HEK293 (cell line): Measurements from ENCODE around the gene CCDC51.
"Not testable (repeated sequence)": the region's sequence is repeated elsewhere in the genome, so short reads cannot be mapped to it uniquely, and the experiment has no call there.

Source experiments
- CTCF ChIA-PET: fragments of 350-600 bp; formaldehyde crosslinking; extraction: SDS; loops from one replicate; lab custom pipeline; 2021; ENCODE audit warnings: antibody characterized with exemption; lab: Yijun Ruan, JAX
- POLR2A ChIA-PET: fragments of 300-600 bp; formaldehyde crosslinking; extraction: SDS; loops from one replicate; lab custom pipeline; 2020; ENCODE audit warnings: antibody characterized with exemption, inconsistent platforms; lab: Yijun Ruan, JAX
- H3K27ac ChIP-seq: fragments of 200-500 bp; sonication (Bioruptor generic); 2 replicates; pipeline ENCODE4 v1.5.1; 2014; ENCODE audit warnings: low read depth, low read length, control low read depth, inconsistent platforms; ENCODE audit errors: extremely low read depth
- H3K36me3 ChIP-seq, 2 experiments: fragments of 200-500 bp in 1 of 2; sonication (Bioruptor generic) in 1 of 2; 1 replicate in 1 of 2; 2 replicates in 1 of 2; pipeline ENCODE4 v1.5.1; 2014 to 2017; ENCODE audit warnings: inconsistent platforms in 2 of 2, low read length in 2 of 2; ENCODE audit not compliant: control insufficient read depth in 2 of 2, insufficient read depth in 1 of 2
- H3K4me1 ChIP-seq: fragments of 200-500 bp; sonication (Bioruptor generic); 2 replicates; pipeline ENCODE4 v1.5.1; 2014; ENCODE audit warnings: mild to moderate bottlenecking, low read length, inconsistent platforms; ENCODE audit not compliant: control insufficient read depth, insufficient read depth
- H3K4me3 ChIP-seq: 2 replicates; pipeline ENCODE4 v1.5.1; 2011; ENCODE audit warnings: low read depth, mild to moderate bottlenecking, control low read depth, low read length, moderate library complexity
- H3K9me3 ChIP-seq: fragments of 200-500 bp; sonication (Bioruptor generic); 2 replicates; pipeline ENCODE4 v1.5.1; 2014; ENCODE audit warnings: low read depth, low read length, inconsistent platforms; ENCODE audit not compliant: control insufficient read depth, insufficient read depth
- GLI2 ChIP-seq: fragments of 450-650 bp; formaldehyde crosslinking; IDR thresholded peaks from 2 replicates; pipeline ENCODE4; 2017; ENCODE audit warnings: missing biosample characterization, missing genetic modification characterization, low read depth, borderline replicate concordance
- GLIS1 ChIP-seq: fragments of 450-650 bp; formaldehyde crosslinking; IDR thresholded peaks from 2 replicates; pipeline ENCODE4 v1.5.1; 2016; ENCODE audit warnings: missing biosample characterization, missing genetic modification characterization
- KLF9 ChIP-seq: fragments of 450-650 bp; formaldehyde crosslinking; IDR thresholded peaks from 2 replicates; pipeline ENCODE4 v1.5.1; 2016; ENCODE audit warnings: missing biosample characterization, missing genetic modification characterization, low read depth
- SP3 ChIP-seq: fragments of 450-650 bp; formaldehyde crosslinking; IDR thresholded peaks from 2 replicates; pipeline ENCODE4 v1.5.1; 2016; ENCODE audit warnings: missing biosample characterization, missing genetic modification characterization
- SP7 ChIP-seq: fragments of 450-650 bp; formaldehyde crosslinking; IDR thresholded peaks from 2 replicates; pipeline ENCODE4 v1.5.1; 2016; ENCODE audit warnings: missing biosample characterization, missing genetic modification characterization
- ZBTB7A ChIP-seq: fragments of 450-650 bp; formaldehyde crosslinking; IDR thresholded peaks from 2 replicates; pipeline ENCODE4 v1.5.1; 2016; ENCODE audit warnings: low read depth, missing biosample characterization, missing genetic modification characterization
- ZBTB8A ChIP-seq: fragments of 450-650 bp; formaldehyde crosslinking; IDR thresholded peaks from 2 replicates; pipeline ENCODE4 v1.5.1; 2016; ENCODE audit warnings: missing biosample characterization, missing genetic modification characterization
- ZEB2 ChIP-seq: fragments of 450-650 bp; formaldehyde crosslinking; IDR thresholded peaks from 2 replicates; pipeline ENCODE4 v1.5.1; 2016; ENCODE audit warnings: missing biosample characterization, missing genetic modification characterization
- ZFHX2 ChIP-seq: fragments of 450-650 bp; formaldehyde crosslinking; conservative IDR thresholded peaks from 2 replicates; pipeline ENCODE4 v1.5.1; 2016; ENCODE audit warnings: missing biosample characterization, missing genetic modification characterization
- ZNF16 ChIP-seq: fragments of 450-650 bp; formaldehyde crosslinking; IDR thresholded peaks from 2 replicates; pipeline ENCODE4 v1.5.1; 2016; ENCODE audit warnings: low read depth, missing biosample characterization, missing genetic modification characterization
- ZNF19 ChIP-seq: fragments of 450-650 bp; formaldehyde crosslinking; IDR thresholded peaks from 2 replicates; pipeline ENCODE4; 2016; ENCODE audit warnings: missing biosample characterization, missing genetic modification characterization, low read depth
- ZNF23 ChIP-seq: fragments of 450-650 bp; formaldehyde crosslinking; IDR thresholded peaks from 2 replicates; pipeline ENCODE4 v1.5.1; 2016; ENCODE audit warnings: missing biosample characterization, missing genetic modification characterization, borderline replicate concordance
- ZNF621 ChIP-seq: fragments of 450-650 bp; formaldehyde crosslinking; IDR thresholded peaks from 2 replicates; pipeline ENCODE4 v1.5.1; 2017; ENCODE audit warnings: missing biosample characterization, missing genetic modification characterization
- ZNF830 ChIP-seq: fragments of 450-650 bp; IDR thresholded peaks from 2 replicates; pipeline ENCODE4 v1.5.0; 2018; ENCODE audit warnings: missing biosample characterization, missing genetic modification characterization, low read depth, mild to moderate bottlenecking, moderate library complexity
- ZSCAN16 ChIP-seq: fragments of 450-650 bp; formaldehyde crosslinking; IDR thresholded peaks from 2 replicates; pipeline ENCODE4 v1.5.1; 2016; ENCODE audit warnings: missing biosample characterization, missing genetic modification characterization
- TF ChIP-seq, protein P1 (sequence below): fragments of 450-650 bp; formaldehyde crosslinking; IDR thresholded peaks from 2 replicates; pipeline ENCODE4 v1.5.1; 2016; ENCODE audit warnings: missing biosample characterization, missing genetic modification characterization
- TF ChIP-seq, protein P2 (sequence below): fragments of 450-650 bp; formaldehyde crosslinking; IDR thresholded peaks from 2 replicates; pipeline ENCODE4 v1.5.1; 2016; ENCODE audit warnings: missing biosample characterization, missing genetic modification characterization

The CCDC51 gene

DNA sequence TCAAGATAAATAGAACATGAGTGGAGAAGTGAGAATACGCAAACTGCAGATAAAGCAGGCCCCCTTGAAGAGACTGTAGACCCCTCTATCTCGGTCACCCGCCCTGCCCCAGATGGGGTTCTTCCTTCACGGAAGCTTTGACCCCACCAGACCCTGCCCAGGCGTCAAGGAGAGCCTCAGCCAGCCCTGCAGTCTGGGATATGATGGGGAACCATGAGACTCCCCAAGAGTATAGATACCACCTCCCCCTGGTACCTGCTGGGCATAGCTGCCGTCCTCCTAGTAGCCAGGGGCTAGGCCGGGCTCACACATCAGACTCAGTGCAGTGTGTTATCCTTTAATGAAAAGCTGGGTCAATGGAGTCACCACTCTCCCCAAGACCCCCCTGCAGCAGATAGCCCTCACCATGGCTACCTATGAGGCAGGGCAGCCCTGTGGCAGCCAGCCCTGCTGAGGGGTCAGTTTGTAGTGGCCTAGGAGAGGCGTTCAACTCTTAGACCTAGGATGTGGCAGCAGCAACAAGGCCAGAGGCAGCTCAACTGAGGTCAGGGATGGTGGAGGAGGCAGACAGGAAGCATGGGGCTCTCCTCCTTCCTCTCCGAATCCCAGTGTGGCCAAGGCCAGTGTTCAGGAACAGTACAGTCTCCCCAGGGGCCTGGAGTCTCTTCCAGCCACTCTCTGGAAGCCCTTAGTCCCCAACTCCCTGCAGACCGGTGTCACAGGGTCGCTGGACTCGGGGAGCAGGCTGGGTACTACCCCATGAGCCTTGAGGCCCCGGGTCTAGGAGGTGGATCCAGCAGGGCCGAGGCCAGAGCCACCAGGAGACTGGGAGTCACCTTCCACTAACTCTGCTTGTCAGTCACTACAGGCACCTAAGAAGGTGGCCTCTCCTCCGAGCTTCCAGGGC, 36.1 kb downstream of the CCDC51 start:
- ChIA-PET POLR2A (interaction anchor here (1.3 kb wide), 1 partner anchor 32 kb away, joined by 5 read pairs; no protein-coding TSS in a partner anchor), CTCF (interaction anchor here (5.2 to 7.2 kb wide), 2 partner anchors 31 to 145 kb away, joined by 40 to 238 read pairs; no protein-coding TSS in a partner anchor)
- H3K9me3 ChIP-seq = no peaks in the 10 kb centered on the region
- no peak for TF ChIP-seq ZNF23
- no peak for TF ChIP-seq SP3 (tag by site-specific recombination)
- no peak for TF ChIP-seq ZNF830
- TF ChIP-seq, protein P1, sequence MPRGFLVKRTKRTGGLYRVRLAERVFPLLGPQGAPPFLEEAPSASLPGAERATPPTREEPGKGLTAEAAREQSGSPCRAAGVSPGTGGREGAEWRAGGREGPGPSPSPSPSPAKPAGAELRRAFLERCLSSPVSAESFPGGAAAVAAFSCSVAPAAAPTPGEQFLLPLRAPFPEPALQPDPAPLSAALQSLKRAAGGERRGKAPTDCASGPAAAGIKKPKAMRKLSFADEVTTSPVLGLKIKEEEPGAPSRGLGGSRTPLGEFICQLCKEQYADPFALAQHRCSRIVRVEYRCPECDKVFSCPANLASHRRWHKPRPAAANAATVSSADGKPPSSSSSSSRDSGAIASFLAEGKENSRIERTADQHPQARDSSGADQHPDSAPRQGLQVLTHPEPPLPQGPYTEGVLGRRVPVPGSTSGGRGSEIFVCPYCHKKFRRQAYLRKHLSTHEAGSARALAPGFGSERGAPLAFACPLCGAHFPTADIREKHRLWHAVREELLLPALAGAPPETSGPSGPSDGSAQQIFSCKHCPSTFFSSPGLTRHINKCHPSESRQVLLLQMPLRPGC = no peak
- TF ChIP-seq ZSCAN16 (tag by site-specific recombination) = no peak
- no peaks in the 10 kb centered on the region for H3K4me1 ChIP-seq
- H3K36me3 ChIP-seq = peaks cover 0 to 36% of the 10 kb centered on the region in 2 experiments; a peak in 1 of 3 replicates
- no peak overlapping the region for H3K27ac ChIP-seq
- H3K4me3 ChIP-seq = no peak overlapping the region

DNA sequence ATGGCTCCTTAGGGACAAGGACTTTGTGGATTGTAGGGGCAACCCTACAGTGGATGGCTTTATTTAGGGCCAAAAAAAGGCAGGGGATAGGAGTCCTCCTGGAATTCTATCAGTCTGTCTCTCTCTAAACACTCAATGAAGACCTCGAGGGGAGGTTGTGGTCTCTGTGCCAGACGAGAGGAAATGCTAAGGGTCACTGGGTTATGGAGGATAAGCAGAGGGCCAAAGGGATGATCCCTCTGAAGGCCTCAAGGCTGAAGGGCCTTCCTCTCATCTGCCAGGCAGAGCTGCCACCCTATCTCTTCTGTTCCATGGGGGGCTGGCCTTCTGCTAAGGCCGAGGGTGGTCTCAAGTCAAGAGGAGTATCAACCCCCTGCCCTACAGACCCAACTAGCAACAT, 37.0 kb downstream of the CCDC51 start:
- Histone ChIP-seq H3K4me1 (no peaks in the 10 kb centered on the region), H3K9me3 (no peaks in the 10 kb centered on the region), H3K36me3 (peaks cover 0 to 33% of the 10 kb centered on the region in 2 experiments; a peak in 1 of 3 replicates), H3K27ac (no peak overlapping the region), H3K4me3 (no peak overlapping the region)
- ChIA-PET CTCF (interaction anchor here (5.2 to 7.2 kb wide), 2 partner anchors 32 to 146 kb away, joined by 40 to 238 read pairs; no protein-coding TSS in a partner anchor), POLR2A (interaction anchor here (1.3 kb wide), 1 partner anchor 33 kb away, joined by 5 read pairs; no protein-coding TSS in a partner anchor)
- TF ChIP-seq, protein P2, sequence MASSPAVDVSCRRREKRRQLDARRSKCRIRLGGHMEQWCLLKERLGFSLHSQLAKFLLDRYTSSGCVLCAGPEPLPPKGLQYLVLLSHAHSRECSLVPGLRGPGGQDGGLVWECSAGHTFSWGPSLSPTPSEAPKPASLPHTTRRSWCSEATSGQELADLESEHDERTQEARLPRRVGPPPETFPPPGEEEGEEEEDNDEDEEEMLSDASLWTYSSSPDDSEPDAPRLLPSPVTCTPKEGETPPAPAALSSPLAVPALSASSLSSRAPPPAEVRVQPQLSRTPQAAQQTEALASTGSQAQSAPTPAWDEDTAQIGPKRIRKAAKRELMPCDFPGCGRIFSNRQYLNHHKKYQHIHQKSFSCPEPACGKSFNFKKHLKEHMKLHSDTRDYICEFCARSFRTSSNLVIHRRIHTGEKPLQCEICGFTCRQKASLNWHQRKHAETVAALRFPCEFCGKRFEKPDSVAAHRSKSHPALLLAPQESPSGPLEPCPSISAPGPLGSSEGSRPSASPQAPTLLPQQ (tag by site-specific recombination) = no peak
- TF ChIP-seq ZNF621 (tag by site-specific recombination) (no peak), ZBTB7A (tag by site-specific recombination) (no peak), ZBTB8A (no peak), ZFHX2 (tag by site-specific recombination) (no peak)

DNA sequence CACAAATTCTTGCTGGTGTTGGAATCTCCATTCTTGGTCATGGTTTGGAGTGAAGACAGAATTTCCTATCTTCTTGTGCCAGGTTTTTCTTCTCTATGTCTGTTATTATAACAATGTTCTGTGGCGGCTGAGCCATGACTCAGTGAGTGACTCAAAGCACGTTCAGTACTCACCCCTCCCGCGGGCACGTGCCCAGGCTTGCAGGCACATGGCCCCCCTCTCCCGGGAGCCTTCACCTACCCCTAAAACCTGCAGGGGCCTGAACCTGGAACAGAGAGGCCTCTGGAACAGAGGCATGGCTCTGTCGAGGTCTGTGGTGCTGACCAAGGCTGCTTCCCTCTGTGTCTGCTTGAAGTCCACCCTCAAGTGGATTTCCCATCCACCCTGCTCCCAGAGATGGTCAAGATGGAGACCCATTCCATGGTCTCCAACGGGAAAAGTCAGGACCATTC, 37.6 kb downstream of the CCDC51 start:
- Histone ChIP-seq H3K9me3 (no peaks in the 10 kb centered on the region), H3K4me3 (no peak overlapping the region), H3K36me3 (peaks cover 0 to 33% of the 10 kb centered on the region in 2 experiments; a peak in 1 of 3 replicates), H3K27ac (no peak overlapping the region), H3K4me1 (no peaks in the 10 kb centered on the region)
- ChIA-PET POLR2A (no interaction called here), CTCF (interaction anchor here (2.6 to 7.2 kb wide), 3 partner anchors 32 to 146 kb away, joined by 15 to 238 read pairs (median 40); partner anchors contain the start of genes CCDC51 and TMA7)
- TF ChIP-seq SP7 (tag by site-specific recombination) (0 out of 2 replicates have a peak, but pooled peaks have one; percentile 32), ZEB2 (tag by site-specific recombination) (no peak), GLIS1 (tag by site-specific recombination) (no peak), GLI2 (tag by site-specific recombination) (no peak), ZNF19 (tag by site-specific recombination) (no peak), KLF9 (tag by site-specific recombination) (no peak), ZNF16 (no peak)
- TF ChIP-seq, protein P2 (tag by site-specific recombination) = no peak

DNA sequence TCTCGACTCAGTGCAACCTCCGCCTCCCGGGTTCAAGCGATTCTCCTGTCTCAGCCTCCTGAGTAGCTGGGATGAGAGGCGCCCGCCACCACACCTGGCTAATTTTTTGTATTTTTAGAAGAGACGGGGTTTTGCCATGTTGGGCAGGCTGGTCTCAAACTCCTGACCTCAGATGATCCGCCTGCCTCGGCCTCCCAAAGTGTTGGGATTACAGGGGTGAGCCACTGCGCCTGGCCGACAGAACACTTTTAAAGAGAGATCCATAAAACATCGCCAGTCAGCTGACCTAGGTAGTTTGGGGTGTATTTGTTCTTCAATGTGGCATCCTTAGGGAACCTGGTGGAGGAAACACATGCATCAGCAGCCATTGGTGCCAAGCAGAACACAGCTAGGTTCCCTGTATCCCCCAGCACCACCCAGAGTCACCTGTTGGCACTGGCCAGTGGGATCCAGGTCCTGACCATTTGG, 38.5 kb downstream of the CCDC51 start:
- H3K9me3 ChIP-seq, H3K4me3 ChIP-seq, H3K27ac ChIP-seq, H3K4me1 ChIP-seq: not testable (repeated sequence)
- H3K36me3 ChIP-seq = peaks cover 0 to 27% of the 10 kb centered on the region in 2 experiments; a peak in 1 of 3 replicates
- ChIA-PET CTCF (interaction anchor here (0.6 to 7.2 kb wide), 30 partner anchors 10 to 338 kb away, joined by 3 to 238 read pairs (median 5); partner anchors contain the start of genes CCDC51, PLXNB1 and TMA7), POLR2A (interaction anchor here (0.7 to 2.1 kb wide), 7 partner anchors 31 to 152 kb away, joined by 3 to 13 read pairs (median 4); partner anchors contain the start of genes CCDC51 and TMA7)
